SK-N-SH (cell line): ENCODE measurements around the gene ADGRD2. TPM values are rescaled to one million over a fixed set of nuclear protein-coding genes. Genes with fewer than 3 reads are reported as not detected.

Experiments
- CTCF ChIA-PET: fragments of 300-600, 350-600 bp; formaldehyde crosslinking; extraction: SDS; loops from one replicate; lab custom pipeline; 2021; lab: Yijun Ruan, JAX
- POLR2A ChIA-PET: fragments of 350-600 bp; sonication (Branson Sonifier 250); formaldehyde crosslinking; extraction: SDS; loops from one replicate; lab custom pipeline; 2020; ENCODE audit warnings: antibody characterized with exemption, inconsistent platforms; lab: Yijun Ruan, JAX
- DNase-seq: peaks from one replicate; pipeline ENCODE4 v3.0.0; 2012
- H2AFZ ChIP-seq: fragments of 200-600 bp; sonication (generic); 2 replicates; pipeline ENCODE4 v1.8.1; 2016; ENCODE audit warnings: antibody characterized with exemption, mild to moderate bottlenecking, low read depth
- H3F3A ChIP-seq: fragments of 200-600 bp; sonication (generic); replicated peaks from 2 replicates; pipeline ENCODE3; 2016; ENCODE audit warnings: antibody characterized with exemption, mild to moderate bottlenecking; ENCODE audit not compliant: insufficient read depth
- H3K27ac ChIP-seq, 2 experiments: fragments of 200-500 bp in 1 of 2; fragments of 200-600 bp in 1 of 2; sonication (Bioruptor generic) in 1 of 2; sonication (generic), shearing (Covaris generic) in 1 of 2; 2 replicates each; pipeline versions ENCODE4 v1.5.1 to v1.6.1; 2014 to 2016; ENCODE audit warnings: low read depth in 2 of 2, inconsistent platforms in 1 of 2, low read length in 1 of 2, mild to moderate bottlenecking in 1 of 2, mixed read lengths in 1 of 2
- H3K27me3 ChIP-seq: fragments of 200-600 bp; sonication (generic), shearing (Covaris generic); 2 replicates; pipeline ENCODE4 v1.6.1; 2016; ENCODE audit warnings: mixed run types; ENCODE audit not compliant: insufficient read depth
- H3K36me3 ChIP-seq, 2 experiments: fragments of 200-500 bp in 1 of 2; fragments of 200-600 bp in 1 of 2; sonication (Bioruptor generic) in 1 of 2; sonication (generic) in 1 of 2; replicated peaks in 1 of 2; 2 replicates each; pipeline versions ENCODE3 to v1.5.1; 2014 to 2016; ENCODE audit warnings: low read length in 1 of 2, mild to moderate bottlenecking in 1 of 2; ENCODE audit not compliant: insufficient read depth in 2 of 2, control insufficient read depth in 1 of 2
- H3K4me1 ChIP-seq, 2 experiments: fragments of 200-500 bp in 1 of 2; fragments of 200-600 bp in 1 of 2; sonication (Bioruptor generic) in 1 of 2; sonication (generic), shearing (Covaris generic) in 1 of 2; 2 replicates each; pipeline versions ENCODE4 v1.5.1 to v1.6.1; 2014 to 2016; ENCODE audit warnings: low read depth in 1 of 2, low read length in 1 of 2, mixed run types in 1 of 2; ENCODE audit not compliant: insufficient read depth in 2 of 2, control insufficient read depth in 1 of 2
- H3K4me2 ChIP-seq: fragments of 200-600 bp; sonication (generic), shearing (Covaris generic); 2 replicates; pipeline ENCODE4 v1.6.1; 2017; ENCODE audit warnings: mixed run types
- H3K4me3 ChIP-seq, 2 experiments: fragments of 200-500 bp in 1 of 2; fragments of 200-600 bp in 1 of 2; sonication (Bioruptor generic) in 1 of 2; sonication (generic), shearing (Covaris generic) in 1 of 2; 2 replicates each; pipeline versions ENCODE4 v1.5.1 to v1.8.1; 2014 to 2016; ENCODE audit warnings: low read depth in 2 of 2, inconsistent platforms in 1 of 2, low read length in 1 of 2, mild to moderate bottlenecking in 1 of 2, mixed read lengths in 1 of 2, moderate library complexity in 1 of 2
- H3K79me2 ChIP-seq: fragments of 200-600 bp; sonication (generic); 2 replicates; pipeline ENCODE4 v1.8.1; 2017; ENCODE audit warnings: mild to moderate bottlenecking; ENCODE audit not compliant: insufficient read depth
- H3K9ac ChIP-seq: fragments of 200-600 bp; sonication (generic); 2 replicates; pipeline ENCODE4 v1.6.1; 2017; ENCODE audit warnings: mixed run types
- H3K9me2 ChIP-seq: fragments of 200-600 bp; sonication (generic); 2 replicates; pipeline ENCODE4 v1.6.1; 2017; ENCODE audit warnings: mixed run types
- H3K9me3 ChIP-seq: fragments of 200-600 bp; sonication (generic); 2 replicates; pipeline ENCODE4 v1.6.1; 2017; ENCODE audit warnings: mixed run types, mild to moderate bottlenecking, moderate library complexity
- H4K20me1 ChIP-seq: fragments of 200-600 bp; sonication (generic); 2 replicates; pipeline ENCODE4 v1.6.1; 2017; ENCODE audit warnings: mild to moderate bottlenecking, mixed run types; ENCODE audit not compliant: insufficient read depth
- CHD2 ChIP-seq: fragments of 150-350 bp; IDR thresholded peaks from 2 replicates; pipeline ENCODE4 v1.6.1; 2018; ENCODE audit warnings: low read length; ENCODE audit not compliant: partially characterized antibody
- ELF1 ChIP-seq: IDR thresholded peaks from 2 replicates; pipeline ENCODE4 v1.4.0; 2012
- EZH2phosphoT487 ChIP-seq: fragments of 200-600 bp; sonication (generic); IDR thresholded peaks from 2 replicates; pipeline ENCODE4 v1.6.1; 2017; ENCODE audit warnings: low read depth, mixed run types, mild to moderate bottlenecking, antibody characterized with exemption, moderate library complexity, borderline replicate concordance
- GATA2 ChIP-seq: sonication (generic); formaldehyde crosslinking; IDR thresholded peaks from 2 replicates; pipeline ENCODE4 v1.5.0; 2020; ENCODE audit warnings: mild to moderate bottlenecking, missing genetic modification reagents
- RAD21 ChIP-seq: IDR thresholded peaks from 2 replicates; pipeline ENCODE4 v1.6.1; 2012; ENCODE audit warnings: mild to moderate bottlenecking, low read length
- RFX5 ChIP-seq: IDR thresholded peaks from 2 replicates; pipeline ENCODE4 v1.6.1; 2012; ENCODE audit warnings: mild to moderate bottlenecking, improper control_type of control experiment, low read length
- RXRA ChIP-seq: IDR thresholded peaks from 2 replicates; pipeline ENCODE4 v1.4.0; 2012; ENCODE audit warnings: low read depth, mild to moderate bottlenecking, borderline replicate concordance
- SIN3A ChIP-seq: IDR thresholded peaks from 2 replicates; pipeline ENCODE4 v1.6.1; 2012; ENCODE audit warnings: low read depth, mild to moderate bottlenecking, low read length, moderate library complexity, borderline replicate concordance
- YY1 ChIP-seq: IDR thresholded peaks from 2 replicates; pipeline ENCODE4 v1.4.0; 2012; ENCODE audit warnings: low read depth, mild to moderate bottlenecking
- WGBS: methylation state at CpG from one replicate; pipeline ENCODE4 v1.1.6; 2017; ENCODE audit warnings: low lambda C conversion rate; 5-methylcytosine and 5-hydroxymethylcytosine counted together
- polyA plus RNA-seq, 3 experiments: library from polyadenylated mRNA; depleted of rRNA; stranded (reverse); fragments of >200 nt; gene quantifications; 2 replicates each; pipeline ENCODE4 v1.2.3, GENCODE V29; 2012
- TF ChIP-seq, protein P1 (sequence below): IDR thresholded peaks from 2 replicates; pipeline ENCODE4 v1.4.0; 2012; ENCODE audit warnings: low read depth, borderline replicate concordance
- TF ChIP-seq, protein P2 (sequence below): fragments of 200-600 bp; sonication (generic); IDR thresholded peaks from 2 replicates; pipeline ENCODE4 v1.6.1; 2017; ENCODE audit warnings: antibody characterized with exemption, mild to moderate bottlenecking, moderate library complexity
- TF ChIP-seq, protein P3 (sequence below): fragments of 150-350 bp; IDR thresholded peaks from 2 replicates; pipeline ENCODE4 v1.6.1; 2016; ENCODE audit warnings: mild to moderate bottlenecking, low read depth, low read length
- TF ChIP-seq, protein P4 (sequence below): IDR thresholded peaks from 2 replicates; pipeline ENCODE4 v1.4.0; 2012; ENCODE audit warnings: low read depth

ADGRD2 gene
- polyA plus RNA-seq, 1 of the 3 experiments (the other 2 are of a cell fraction) = 0.05 TPM

DNA sequence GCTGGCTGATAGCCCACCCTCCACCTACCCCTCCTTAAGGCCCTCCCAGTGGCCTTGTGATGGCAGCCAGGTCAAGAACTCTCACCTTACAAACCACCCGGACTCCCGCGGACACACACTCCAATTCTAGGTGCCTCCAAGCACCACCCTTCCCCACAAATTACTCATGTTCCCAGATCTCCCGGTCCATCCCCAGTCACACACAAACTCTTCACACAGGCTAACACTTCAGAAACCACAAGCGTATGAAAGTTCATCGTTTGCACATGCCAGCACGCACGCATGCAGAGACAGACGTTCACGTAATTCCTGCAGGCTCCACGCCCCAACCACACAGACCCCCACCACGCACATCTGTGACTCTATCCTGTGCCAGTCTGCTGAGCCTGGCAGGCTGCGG is 39.0 kb downstream of the ADGRD2 start:
- no peaks in the 10 kb centered on the region for H3K9me2 ChIP-seq
- no peaks in the 10 kb centered on the region for H4K20me1 ChIP-seq
- DNase-seq = no peak
- TF ChIP-seq SIN3A (no peak), RAD21 (no peak)
- TF ChIP-seq, all 33 proteins: peak for 0
- H3F3A ChIP-seq = no peaks in the 10 kb centered on the region
- no peaks in the 10 kb centered on the region for H3K9me3 ChIP-seq
- H3K79me2 ChIP-seq = no peaks in the 10 kb centered on the region
- WGBS = 73% methylated on average over 13 of the region's 13 CpGs
- H3K9ac ChIP-seq = no peak overlapping the region
- no peak overlapping the region for H3K4me3 ChIP-seq
- POLR2A ChIA-PET = no interaction called here
- H3K27me3 ChIP-seq = no peaks in the 10 kb centered on the region; the same call in 1 of the 2 replicates
- H2AFZ ChIP-seq = no peak overlapping the region
- no peaks in the 10 kb centered on the region; a peak in 1 of 4 replicates for H3K4me1 ChIP-seq
- no peaks in the 10 kb centered on the region for H3K36me3 ChIP-seq
- no peak overlapping the region for H3K27ac ChIP-seq
- no peak overlapping the region for H3K4me2 ChIP-seq
- CTCF ChIA-PET = interaction anchor here (0.8 to 1.2 kb wide), 2 partner anchors 25 to 48 kb away, joined by 3 read pairs; no protein-coding TSS in a partner anchor

DNA sequence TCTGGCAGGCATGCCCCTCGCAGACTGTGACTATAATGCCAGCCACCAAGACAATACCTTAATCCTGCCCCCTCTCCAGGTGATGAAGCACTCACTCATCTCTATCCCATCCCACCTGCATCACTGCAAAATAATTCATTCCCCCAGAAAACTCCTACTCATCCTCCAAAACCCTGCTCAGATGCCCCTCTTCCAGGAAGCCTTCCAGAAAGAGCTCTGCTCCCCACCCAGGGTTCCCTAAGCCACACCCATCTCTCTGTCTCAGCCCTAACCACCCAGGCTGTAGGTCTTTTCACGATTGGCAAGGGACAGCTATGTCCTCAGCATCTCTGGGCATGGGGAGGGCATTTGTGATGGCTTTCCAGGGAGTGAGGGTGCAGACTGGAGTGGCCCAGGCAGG is 39.8 kb downstream of the ADGRD2 start:
- Histone ChIP-seq H3K27me3 (no peaks in the 10 kb centered on the region; the same call in 1 of the 2 replicates), H3K27ac (no peak overlapping the region), H3K9ac (no peak overlapping the region), H3K4me3 (no peak overlapping the region), H3K79me2 (no peaks in the 10 kb centered on the region), H3F3A (no peaks in the 10 kb centered on the region), H3K9me2 (no peaks in the 10 kb centered on the region), H2AFZ (no peak overlapping the region), H3K4me2 (no peak overlapping the region), H3K9me3 (no peaks in the 10 kb centered on the region), H3K4me1 (no peaks in the 10 kb centered on the region; a peak in 1 of 4 replicates), H3K36me3 (no peaks in the 10 kb centered on the region), H4K20me1 (no peaks in the 10 kb centered on the region)
- TF ChIP-seq ELF1 (no peak), YY1 (no peak), CHD2 (no peak), EZH2phosphoT487 (no peak)
- TF ChIP-seq, protein P1, sequence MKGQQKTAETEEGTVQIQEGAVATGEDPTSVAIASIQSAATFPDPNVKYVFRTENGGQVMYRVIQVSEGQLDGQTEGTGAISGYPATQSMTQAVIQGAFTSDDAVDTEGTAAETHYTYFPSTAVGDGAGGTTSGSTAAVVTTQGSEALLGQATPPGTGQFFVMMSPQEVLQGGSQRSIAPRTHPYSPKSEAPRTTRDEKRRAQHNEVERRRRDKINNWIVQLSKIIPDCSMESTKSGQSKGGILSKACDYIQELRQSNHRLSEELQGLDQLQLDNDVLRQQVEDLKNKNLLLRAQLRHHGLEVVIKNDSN = no peak
- POLR2A ChIA-PET = no interaction called here
- 52% methylated on average over 2 of the region's 2 CpGs for WGBS
- no peak for DNase-seq
- CTCF ChIA-PET = no interaction called here

DNA sequence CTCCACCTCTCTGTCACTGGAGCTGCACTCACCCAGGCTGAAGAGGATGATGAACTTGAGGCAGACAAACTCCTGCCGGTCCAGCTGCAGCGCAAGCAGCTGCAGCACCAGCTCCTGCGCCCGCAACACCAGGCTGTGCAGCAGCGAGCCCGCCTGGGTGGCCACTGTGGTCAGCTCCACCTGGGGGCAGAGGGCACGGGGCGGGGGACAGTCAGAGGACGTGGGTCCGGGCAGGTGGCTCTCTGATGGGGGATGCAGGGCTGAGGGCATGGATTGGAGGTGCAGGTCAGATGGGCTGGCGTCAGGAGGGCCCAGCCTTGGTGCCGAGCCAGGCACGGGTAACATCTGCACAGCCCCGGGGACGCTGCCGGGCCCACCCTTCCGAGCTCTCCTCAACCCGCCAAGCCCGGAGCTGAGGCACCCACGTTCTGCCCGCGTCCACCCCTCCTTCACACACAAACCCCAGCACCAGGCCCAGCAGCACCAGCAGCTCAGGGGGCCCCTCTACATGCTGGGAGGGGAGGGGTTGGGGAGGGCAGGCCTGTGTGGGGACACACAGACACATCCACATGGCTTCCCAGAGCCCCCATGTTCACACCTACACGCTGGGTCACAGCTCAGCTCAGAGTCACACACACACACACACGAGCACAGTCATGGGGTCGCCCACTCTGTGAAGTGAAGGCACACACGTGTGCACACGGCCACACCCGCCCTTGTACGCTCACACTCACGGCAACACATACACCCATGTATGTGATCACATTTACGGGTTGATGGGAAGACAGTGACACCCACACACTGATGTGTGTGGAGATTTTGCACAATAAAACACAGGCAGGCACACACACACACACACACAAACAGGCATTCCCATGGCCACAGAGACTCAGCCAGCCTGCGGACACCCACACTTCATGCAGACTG is 41.1 kb downstream of the ADGRD2 start:
- Histone ChIP-seq H3K9me3 (no peaks in the 10 kb centered on the region), H3K9ac (no peak overlapping the region), H4K20me1 (no peaks in the 10 kb centered on the region), H3K79me2 (no peaks in the 10 kb centered on the region), H3K36me3 (no peaks in the 10 kb centered on the region), H3K4me3 (no peak overlapping the region), H3K27me3 (no peaks in the 10 kb centered on the region; the same call in 1 of the 2 replicates), H3K4me2 (no peak overlapping the region), H2AFZ (no peak overlapping the region), H3K4me1 (no peaks in the 10 kb centered on the region; a peak in 1 of 4 replicates), H3K9me2 (no peaks in the 10 kb centered on the region), H3F3A (no peaks in the 10 kb centered on the region), H3K27ac (no peak overlapping the region)
- POLR2A ChIA-PET = no interaction called here
- DNase-seq = no peak
- 52% methylated on average over 10 of the region's 32 CpGs for WGBS
- CTCF ChIA-PET = interaction anchor here (0.6 kb wide), 1 partner anchor 115 kb away, joined by 3 read pairs; no protein-coding TSS in a partner anchor
- TF ChIP-seq, protein P2, sequence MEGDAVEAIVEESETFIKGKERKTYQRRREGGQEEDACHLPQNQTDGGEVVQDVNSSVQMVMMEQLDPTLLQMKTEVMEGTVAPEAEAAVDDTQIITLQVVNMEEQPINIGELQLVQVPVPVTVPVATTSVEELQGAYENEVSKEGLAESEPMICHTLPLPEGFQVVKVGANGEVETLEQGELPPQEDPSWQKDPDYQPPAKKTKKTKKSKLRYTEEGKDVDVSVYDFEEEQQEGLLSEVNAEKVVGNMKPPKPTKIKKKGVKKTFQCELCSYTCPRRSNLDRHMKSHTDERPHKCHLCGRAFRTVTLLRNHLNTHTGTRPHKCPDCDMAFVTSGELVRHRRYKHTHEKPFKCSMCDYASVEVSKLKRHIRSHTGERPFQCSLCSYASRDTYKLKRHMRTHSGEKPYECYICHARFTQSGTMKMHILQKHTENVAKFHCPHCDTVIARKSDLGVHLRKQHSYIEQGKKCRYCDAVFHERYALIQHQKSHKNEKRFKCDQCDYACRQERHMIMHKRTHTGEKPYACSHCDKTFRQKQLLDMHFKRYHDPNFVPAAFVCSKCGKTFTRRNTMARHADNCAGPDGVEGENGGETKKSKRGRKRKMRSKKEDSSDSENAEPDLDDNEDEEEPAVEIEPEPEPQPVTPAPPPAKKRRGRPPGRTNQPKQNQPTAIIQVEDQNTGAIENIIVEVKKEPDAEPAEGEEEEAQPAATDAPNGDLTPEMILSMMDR = no peak
- TF ChIP-seq YY1 = no peak
- TF ChIP-seq RFX5 = no peak
- TF ChIP-seq, protein P3, sequence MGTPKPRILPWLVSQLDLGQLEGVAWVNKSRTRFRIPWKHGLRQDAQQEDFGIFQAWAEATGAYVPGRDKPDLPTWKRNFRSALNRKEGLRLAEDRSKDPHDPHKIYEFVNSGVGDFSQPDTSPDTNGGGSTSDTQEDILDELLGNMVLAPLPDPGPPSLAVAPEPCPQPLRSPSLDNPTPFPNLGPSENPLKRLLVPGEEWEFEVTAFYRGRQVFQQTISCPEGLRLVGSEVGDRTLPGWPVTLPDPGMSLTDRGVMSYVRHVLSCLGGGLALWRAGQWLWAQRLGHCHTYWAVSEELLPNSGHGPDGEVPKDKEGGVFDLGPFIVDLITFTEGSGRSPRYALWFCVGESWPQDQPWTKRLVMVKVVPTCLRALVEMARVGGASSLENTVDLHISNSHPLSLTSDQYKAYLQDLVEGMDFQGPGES = no peak
- no peak for TF ChIP-seq GATA2 (CRISPR knock-in tag)
- no peak for TF ChIP-seq RXRA
- TF ChIP-seq, protein P4, sequence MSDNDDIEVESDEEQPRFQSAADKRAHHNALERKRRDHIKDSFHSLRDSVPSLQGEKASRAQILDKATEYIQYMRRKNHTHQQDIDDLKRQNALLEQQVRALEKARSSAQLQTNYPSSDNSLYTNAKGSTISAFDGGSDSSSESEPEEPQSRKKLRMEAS = no peak
- TF ChIP-seq, protein P1 = no peak
